NCI-H2227 (cell line): ENCODE data around the gene ZNF3.

Source experiments
- DNase-seq: peaks from one replicate; lab custom pipeline; 2025; ENCODE audit not compliant: unreplicated experiment; lab: John Stamatoyannopoulos, UW

The ZNF3 gene

GRCh38 chr7:100109521-100110163 lies 28.1 kb upstream of the ZNF3 start:
- DNase-seq, result no peak

- DNase-seq, result no peak
Observed at GRCh38 chr7:100107890-100108289, 26.4 kb upstream of the ZNF3 start.

GRCh38 chr7:100107125-100107737 lies 25.7 kb upstream of the ZNF3 start:
- DNase-seq, result no peak

- DNase-seq, result no peak
Observed at GRCh38 chr7:100106633-100107032, 25.1 kb upstream of the ZNF3 start.

- no peak for DNase-seq
Observed at GRCh38 chr7:100105534-100105933, 24.0 kb upstream of the ZNF3 start.

- no peak for DNase-seq
Observed at GRCh38 chr7:100102950-100103840, 21.7 kb upstream of the ZNF3 start.

GRCh38 chr7:100101016-100101862 lies 19.7 kb upstream of the ZNF3 start, which contains the start of the genes AP4M1 and MCM7:
AP4M1 (plus strand) TSS chr7:100101643; CDS start chr7:100101715, 72 bp downstream.
MCM7 (minus strand) TSS chr7:100101397; CDS start chr7:100101294, 103 bp downstream.
- DNase-seq, result peak; percentile 100

GRCh38 chr7:100100420-100101015 lies 19.0 kb upstream of the ZNF3 start:
- DNase-seq, result peak; percentile 99

GRCh38 chr7:100099452-100099851 lies 17.9 kb upstream of the ZNF3 start:
- DNase-seq, result no peak

GRCh38 chr7:100098913-100099312 lies 17.4 kb upstream of the ZNF3 start:
- no peak for DNase-seq

GRCh38 chr7:100095704-100096103 lies 14.2 kb upstream of the ZNF3 start:
- no peak for DNase-seq

- no peak for DNase-seq
Observed at GRCh38 chr7:100095289-100095688, 13.8 kb upstream of the ZNF3 start.

- no peak for DNase-seq
Observed at GRCh38 chr7:100093925-100094486, 12.5 kb upstream of the ZNF3 start.

GRCh38 chr7:100093498-100093897 lies 12.0 kb upstream of the ZNF3 start:
- no peak for DNase-seq

- DNase-seq, result no peak
Observed at GRCh38 chr7:100093054-100093453, 11.5 kb upstream of the ZNF3 start.

GRCh38 chr7:100091411-100092181 lies 10.1 kb upstream of the ZNF3 start:
- no peak for DNase-seq

- no peak for DNase-seq
Observed at GRCh38 chr7:100090527-100091410, 9.2 kb upstream of the ZNF3 start.

- no peak for DNase-seq
Observed at GRCh38 chr7:100089458-100090196, 8.1 kb upstream of the ZNF3 start.
